ENCODE results near the gene NAGK. TPM values are rescaled to one million over a fixed set of nuclear protein-coding genes. Genes with fewer than 3 reads are reported as not detected.
A peak's percentile ranks its signal among the peaks of the same experiment; 100 is the strongest.
"Not testable (repeated sequence)": the region's sequence is repeated elsewhere in the genome, so short reads cannot be mapped to it uniquely, and the experiment has no call there.

The NAGK gene
- total RNA-seq: 31.3 and 75.0 TPM in 2 replicates

GRCh38 chr2:71068218-71069035, at the start of gene NAGK:
Gene NAGK, plus strand, starts transcription at chr2:71068648. Its CDS starts 36 bp downstream, at chr2:71068684.
- peak; percentile 87 for DNase-seq (ENCODE audit: low read depth)
- H3K27me3 ChIP-seq (ENCODE audit: control insufficient read depth, insufficient read depth, low read length): no peaks in the 10 kb centered on the region
- peak within 1 kb of the TSS; percentile 67 for H3K4me3 ChIP-seq (ENCODE audit: low read depth, low read length)
- H3K36me3 ChIP-seq (ENCODE audit: control insufficient read depth, insufficient read depth, low read length): peaks cover 7% of the 10 kb centered on the region
- no peak for FAIRE-seq
- TF ChIP-seq, protein P1, sequence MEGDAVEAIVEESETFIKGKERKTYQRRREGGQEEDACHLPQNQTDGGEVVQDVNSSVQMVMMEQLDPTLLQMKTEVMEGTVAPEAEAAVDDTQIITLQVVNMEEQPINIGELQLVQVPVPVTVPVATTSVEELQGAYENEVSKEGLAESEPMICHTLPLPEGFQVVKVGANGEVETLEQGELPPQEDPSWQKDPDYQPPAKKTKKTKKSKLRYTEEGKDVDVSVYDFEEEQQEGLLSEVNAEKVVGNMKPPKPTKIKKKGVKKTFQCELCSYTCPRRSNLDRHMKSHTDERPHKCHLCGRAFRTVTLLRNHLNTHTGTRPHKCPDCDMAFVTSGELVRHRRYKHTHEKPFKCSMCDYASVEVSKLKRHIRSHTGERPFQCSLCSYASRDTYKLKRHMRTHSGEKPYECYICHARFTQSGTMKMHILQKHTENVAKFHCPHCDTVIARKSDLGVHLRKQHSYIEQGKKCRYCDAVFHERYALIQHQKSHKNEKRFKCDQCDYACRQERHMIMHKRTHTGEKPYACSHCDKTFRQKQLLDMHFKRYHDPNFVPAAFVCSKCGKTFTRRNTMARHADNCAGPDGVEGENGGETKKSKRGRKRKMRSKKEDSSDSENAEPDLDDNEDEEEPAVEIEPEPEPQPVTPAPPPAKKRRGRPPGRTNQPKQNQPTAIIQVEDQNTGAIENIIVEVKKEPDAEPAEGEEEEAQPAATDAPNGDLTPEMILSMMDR (IDR thresholded peaks at IDR 0.05; ENCODE audit: insufficient read depth, low read length, severe bottlenecking): peak; percentile 16

DNA sequence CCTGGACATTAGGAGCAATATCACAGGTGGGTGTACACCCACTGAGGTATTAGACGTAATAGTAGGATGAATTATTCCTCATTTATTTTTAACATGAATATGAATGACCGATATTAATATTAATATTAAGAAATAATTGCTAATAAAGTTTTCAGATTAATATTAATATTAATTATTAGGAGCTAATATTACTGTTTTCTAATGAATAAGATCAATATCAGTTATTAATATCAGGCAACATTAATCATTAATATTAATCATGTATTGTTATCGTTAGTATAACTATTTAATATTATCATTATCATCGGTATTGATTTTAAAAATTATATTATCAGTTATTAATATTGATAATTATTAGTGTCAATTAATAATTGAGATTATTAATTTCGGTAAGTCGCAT, 48.5 kb upstream of the NAGK start:
- not testable (repeated sequence) for H3K36me3 ChIP-seq (ENCODE audit: control insufficient read depth, insufficient read depth, low read length); FAIRE-seq; H3K4me3 ChIP-seq (ENCODE audit: low read depth, low read length); H3K27me3 ChIP-seq (ENCODE audit: control insufficient read depth, insufficient read depth, low read length); DNase-seq (ENCODE audit: low read depth)

- not testable (repeated sequence) for H3K36me3 ChIP-seq (ENCODE audit: control insufficient read depth, insufficient read depth, low read length); FAIRE-seq; H3K27me3 ChIP-seq (ENCODE audit: control insufficient read depth, insufficient read depth, low read length); H3K4me3 ChIP-seq (ENCODE audit: low read depth, low read length); DNase-seq (ENCODE audit: low read depth)
Observed at GRCh38 chr2:71021394-71021793, 47.1 kb upstream of the NAGK start.

DNA sequence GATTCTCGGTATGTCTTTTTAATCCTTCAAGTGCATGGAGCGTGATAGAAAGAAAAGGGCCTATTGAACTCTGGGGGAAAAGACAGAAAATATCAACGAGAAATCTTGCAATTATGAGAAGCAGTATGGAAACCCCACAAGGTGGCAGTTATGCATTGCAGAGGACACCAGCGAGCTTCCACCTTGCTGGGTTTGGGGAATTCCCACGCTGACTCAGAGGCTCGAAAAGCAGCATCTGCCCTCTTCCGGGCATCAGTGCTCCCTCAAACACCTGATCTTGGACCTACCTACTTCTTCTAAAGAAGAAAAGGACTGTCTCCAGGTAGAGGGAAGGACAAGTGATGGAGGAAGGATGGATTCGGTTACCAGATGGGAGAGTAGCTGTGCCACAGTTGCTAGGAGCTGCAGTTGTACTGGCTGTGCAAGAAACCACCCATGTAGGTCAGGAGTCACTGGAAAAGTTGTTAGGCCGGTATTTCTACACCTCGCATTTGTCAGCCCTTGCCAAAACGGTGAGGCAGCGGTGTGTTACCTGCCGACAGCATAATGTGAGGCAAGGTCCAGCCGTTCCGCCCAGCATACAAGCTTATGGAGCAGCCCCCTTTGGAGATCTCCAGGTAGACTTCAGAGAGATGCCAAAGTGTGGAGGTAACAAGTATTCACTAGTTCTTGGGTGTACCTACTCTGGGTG, 44.8 kb upstream of the NAGK start:
- not testable (repeated sequence) for H3K4me3 ChIP-seq (ENCODE audit: low read depth, low read length); FAIRE-seq
- DNase-seq (ENCODE audit: low read depth): peak; percentile 83

DNA sequence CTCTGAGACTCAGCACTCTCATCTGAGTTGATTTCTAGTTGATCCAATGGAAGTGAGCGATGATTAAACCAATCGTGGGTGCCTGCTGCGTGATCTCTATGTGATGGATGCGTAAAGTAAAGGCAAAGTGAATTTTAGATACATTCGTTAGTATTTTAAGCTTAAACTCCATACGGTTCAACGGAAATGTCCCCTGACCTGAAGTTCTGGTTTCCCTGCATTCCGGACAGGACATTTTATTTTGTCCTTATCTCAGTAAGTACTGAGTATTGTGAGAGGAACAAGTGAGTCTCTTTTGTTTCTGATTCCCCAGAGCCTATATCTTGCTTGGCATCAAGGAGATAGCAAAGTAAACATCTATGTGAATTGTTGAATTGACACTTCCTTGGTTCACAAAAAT, 32.2 kb upstream of the NAGK start:
- H3K27me3 ChIP-seq (ENCODE audit: control insufficient read depth, insufficient read depth, low read length); H3K36me3 ChIP-seq (ENCODE audit: control insufficient read depth, insufficient read depth, low read length); DNase-seq (ENCODE audit: low read depth); FAIRE-seq; H3K4me3 ChIP-seq (ENCODE audit: low read depth, low read length): not testable (repeated sequence)

More for the DNA sequence above, 44.8 kb upstream of the NAGK start:
- H3K27me3 ChIP-seq (ENCODE audit: control insufficient read depth, insufficient read depth, low read length); H3K36me3 ChIP-seq (ENCODE audit: control insufficient read depth, insufficient read depth, low read length): not testable (repeated sequence)
- TF ChIP-seq, protein P1 (IDR thresholded peaks at IDR 0.05; ENCODE audit: insufficient read depth, low read length, severe bottlenecking): peak; percentile 45

DNA sequence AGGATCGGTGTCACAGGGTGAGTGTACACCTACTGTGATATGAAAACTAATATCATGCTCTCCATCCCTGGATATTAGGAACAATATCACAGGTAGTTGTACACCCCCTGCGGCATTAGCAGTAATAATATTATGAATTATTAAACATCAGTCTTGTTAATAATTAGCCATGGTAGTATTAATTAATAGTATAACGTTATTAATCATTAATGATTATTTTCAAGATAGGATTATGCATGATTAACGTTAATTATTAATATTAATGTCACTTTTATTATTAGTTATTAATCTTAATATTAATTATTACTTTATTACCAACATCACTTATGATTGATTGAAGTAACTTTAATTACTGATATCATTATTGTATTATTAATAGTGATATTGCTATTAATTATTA, 26.2 kb upstream of the NAGK start:
- Histone ChIP-seq H3K4me3 (ENCODE audit: low read depth, low read length) (no peak overlapping the region), H3K27me3 (ENCODE audit: control insufficient read depth, insufficient read depth, low read length) (no peaks in the 10 kb centered on the region), H3K36me3 (ENCODE audit: control insufficient read depth, insufficient read depth, low read length) (no peaks in the 10 kb centered on the region)
- DNase-seq (ENCODE audit: low read depth): no peak
- no peak for FAIRE-seq
- TF ChIP-seq, protein P1 (IDR thresholded peaks at IDR 0.05; ENCODE audit: insufficient read depth, low read length, severe bottlenecking): no peak

GRCh38 chr2:71043531-71044407, 24.7 kb upstream of the NAGK start:
- TF ChIP-seq, protein P1 (IDR thresholded peaks at IDR 0.05; ENCODE audit: insufficient read depth, low read length, severe bottlenecking): no peak
- Histone ChIP-seq H3K36me3 (ENCODE audit: control insufficient read depth, insufficient read depth, low read length) (no peaks in the 10 kb centered on the region), H3K27me3 (ENCODE audit: control insufficient read depth, insufficient read depth, low read length) (no peaks in the 10 kb centered on the region), H3K4me3 (ENCODE audit: low read depth, low read length) (no peak overlapping the region)
- FAIRE-seq: no peak
- DNase-seq (ENCODE audit: low read depth): no peak

All from bronchial epithelial cell (primary cell).